Right renal cortex interstitium (tissue), 3 donors: ENCODE data around the gene PRKD1. TPM values are rescaled to one million over a fixed set of nuclear protein-coding genes. Genes with fewer than 3 reads are reported as not detected.
"Not testable (repeated sequence)": the region's sequence is repeated elsewhere in the genome, so short reads cannot be mapped to it uniquely, and the experiment has no call there.

Experiments used
- DNase-seq, 3 donors: peaks; one replicate each; pipeline ENCODE4 v3.0.0-alpha.2; 2013; ENCODE audit warnings: low read depth in 3 of 3, low spot score in 2 of 3
- polyA plus RNA-seq, 3 donors: library from polyadenylated mRNA; unstranded; fragments of 120-200 nt; gene quantifications; one replicate each; pipeline ENCODE4 v1.2.1, GENCODE V29; 2013; ENCODE audit not compliant: insufficient read length in 3 of 3

The PRKD1 gene
- polyA plus RNA-seq, 3 donors: 30.4 to 32.5 (median 31.3) TPM

DNA sequence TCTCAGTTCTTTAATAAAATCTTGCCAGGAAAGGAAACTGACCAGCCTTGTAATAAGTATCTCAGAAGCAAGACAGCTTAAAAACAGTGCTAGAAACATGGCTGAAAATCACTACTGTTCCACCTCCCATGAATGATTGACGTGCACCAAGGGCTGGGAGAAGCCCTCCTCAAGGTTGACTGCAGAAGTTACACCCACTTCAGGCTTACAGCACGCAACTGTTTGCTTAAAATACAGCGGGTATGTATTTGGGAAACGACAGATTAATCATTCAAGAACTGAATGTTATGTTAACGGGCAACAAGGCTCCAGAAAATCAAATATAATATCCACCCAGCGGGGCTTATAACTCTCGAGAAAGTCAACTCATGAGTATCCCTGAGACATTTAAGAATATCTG lies 22.1 kb downstream of the PRKD1 start:
- DNase-seq: no peak

DNA sequence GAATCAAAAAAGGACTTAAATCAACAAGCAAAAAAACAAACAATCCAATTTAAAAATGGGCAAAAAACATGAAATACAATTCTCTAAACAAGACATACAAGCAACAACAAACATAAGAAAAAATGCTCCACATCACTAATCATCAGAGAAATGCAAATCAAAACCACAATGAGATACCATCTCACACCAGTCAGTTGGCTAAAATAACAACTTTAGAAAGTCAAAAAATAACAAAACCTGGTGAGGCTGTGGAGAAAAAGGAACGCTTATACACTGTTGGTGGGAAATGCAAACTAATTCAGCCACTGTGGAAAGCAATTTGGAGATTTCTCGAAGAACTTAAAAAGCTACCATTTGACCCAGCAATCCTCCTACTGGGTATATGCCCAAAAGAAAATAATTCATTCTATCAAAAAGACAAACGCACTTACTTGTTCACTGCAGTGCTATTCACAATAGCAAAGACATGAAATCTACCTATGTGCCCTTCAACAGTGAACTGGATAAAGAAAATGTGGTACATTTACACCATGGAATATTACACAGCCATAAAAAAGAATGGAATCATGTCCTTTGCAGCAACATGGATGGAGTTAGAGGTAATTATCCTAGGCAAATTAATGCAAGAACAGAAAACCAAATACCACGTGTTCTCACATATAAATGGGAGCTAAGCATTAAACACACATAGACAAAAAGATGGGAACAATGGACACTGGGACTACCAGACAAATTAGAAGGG lies 26.9 kb downstream of the PRKD1 start:
- DNase-seq: no peak

DNA sequence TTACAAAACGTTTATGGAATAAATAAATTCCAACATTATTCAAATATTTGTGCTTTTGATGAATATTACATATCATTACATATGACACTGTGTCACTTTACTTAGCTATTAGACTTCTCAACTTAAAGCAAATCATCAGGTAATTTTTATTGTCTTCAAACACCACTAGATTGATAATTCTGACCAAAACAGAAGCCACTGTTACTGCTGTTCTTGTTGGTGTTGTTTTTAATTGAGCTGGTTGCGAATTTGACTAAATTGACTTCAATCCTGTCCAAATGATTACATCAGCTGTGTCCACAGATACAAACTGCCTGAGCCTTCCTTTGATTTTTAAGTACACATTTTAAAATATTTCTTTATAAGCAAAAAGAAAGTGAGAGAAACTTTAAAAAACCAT lies 29.2 kb downstream of the PRKD1 start:
- no peak for DNase-seq

DNA sequence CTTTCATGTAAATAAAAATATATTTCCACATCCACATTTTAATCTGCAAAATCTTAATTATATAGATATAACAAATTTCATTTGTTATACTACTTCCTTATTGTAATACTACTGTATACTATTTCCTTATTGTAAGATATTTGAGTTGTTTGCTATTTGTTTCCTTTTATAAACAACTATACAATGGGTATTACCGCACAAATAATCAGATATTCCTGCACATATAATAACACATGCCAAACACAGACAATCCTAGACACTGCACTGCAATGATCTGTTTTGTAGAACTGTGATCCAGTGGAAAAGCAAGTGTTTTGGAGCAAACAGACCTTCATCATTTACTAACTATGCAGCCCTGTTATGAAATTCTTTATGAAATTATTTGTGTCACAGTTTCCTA lies 30.5 kb downstream of the PRKD1 start:
- DNase-seq: no peak

DNA sequence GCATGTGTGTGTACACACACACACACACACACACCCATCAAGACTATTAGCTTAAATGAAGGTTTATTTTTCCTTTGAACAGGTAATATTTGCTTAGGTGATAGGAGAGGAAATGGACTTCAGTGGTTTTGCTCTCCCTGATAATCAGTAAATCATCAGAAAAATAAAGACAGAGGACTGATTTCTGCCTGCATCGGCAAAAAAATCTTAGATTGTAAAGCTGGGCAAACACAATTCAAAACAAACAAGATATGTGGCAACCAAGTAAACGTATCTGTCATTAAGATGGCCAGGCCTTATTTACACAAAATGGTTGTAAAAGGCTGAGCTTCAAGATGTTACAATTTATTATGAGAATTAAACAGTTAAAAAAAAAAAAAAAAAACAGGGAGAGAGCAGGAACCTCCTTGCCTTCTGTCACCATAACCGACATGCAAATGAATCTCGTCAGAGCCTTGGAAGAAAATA lies 31.3 kb downstream of the PRKD1 start:
- DNase-seq: no peak

DNA sequence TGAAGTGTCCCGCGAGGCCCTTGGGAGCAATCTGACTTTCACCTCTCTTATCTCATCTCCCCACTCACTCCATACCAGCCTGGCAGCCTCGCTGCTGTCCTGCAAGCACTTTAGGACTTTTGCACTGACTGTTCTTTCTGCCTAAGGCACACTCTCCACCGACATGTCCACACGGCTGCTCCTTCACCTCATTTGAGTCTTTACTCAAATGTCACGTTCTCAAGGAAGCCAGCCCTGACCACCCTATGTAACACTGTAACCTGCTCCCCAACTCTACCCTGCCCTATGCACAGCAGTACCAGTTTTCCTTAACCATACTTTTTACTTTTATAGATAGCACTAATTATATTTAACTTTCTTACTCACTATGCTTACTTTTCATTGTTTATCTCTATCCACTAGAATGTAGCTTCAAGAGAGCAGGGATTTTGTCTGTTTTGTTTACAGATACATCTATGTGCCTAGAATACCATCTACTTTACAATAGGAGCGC lies 32.0 kb downstream of the PRKD1 start:
- no peak for DNase-seq

DNA sequence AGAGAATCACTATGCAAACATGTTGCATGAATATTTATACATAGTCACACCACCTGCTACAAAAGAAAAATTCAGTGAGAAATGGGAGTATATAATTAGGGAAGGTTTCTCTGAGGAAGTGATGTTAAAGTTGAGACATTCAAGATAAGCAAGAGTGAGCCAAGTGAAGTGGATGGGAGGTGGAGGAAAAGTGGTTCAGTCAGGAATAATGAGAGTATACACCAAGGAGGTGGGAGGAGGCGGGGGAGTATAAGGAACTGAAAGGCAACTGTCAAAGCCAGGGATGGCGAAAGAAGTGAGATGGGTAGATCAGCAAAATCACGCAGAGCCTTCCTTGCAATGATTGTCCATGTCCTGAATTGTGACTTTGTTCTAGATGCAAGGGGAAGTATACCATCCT lies 33.7 kb downstream of the PRKD1 start:
- DNase-seq: no peak

DNA sequence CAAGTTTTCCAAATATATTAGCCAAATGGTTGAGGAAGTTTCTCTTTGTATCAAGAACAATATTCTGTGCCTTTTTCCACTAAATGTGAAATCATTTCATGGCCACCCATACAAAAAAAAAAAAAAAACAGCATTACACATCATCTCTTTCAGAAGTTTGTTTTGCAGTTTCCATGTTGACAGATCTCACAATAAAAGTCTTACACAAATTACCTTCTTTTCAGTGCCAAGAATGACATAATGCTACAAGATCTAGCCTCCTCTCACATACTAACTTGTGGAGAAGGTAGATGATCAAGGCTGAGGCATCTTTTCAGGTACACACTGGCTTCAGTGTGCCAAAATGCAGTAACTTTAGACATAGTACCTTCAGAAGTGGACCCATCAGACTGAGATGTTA lies 35.3 kb downstream of the PRKD1 start:
- DNase-seq: no peak

DNA sequence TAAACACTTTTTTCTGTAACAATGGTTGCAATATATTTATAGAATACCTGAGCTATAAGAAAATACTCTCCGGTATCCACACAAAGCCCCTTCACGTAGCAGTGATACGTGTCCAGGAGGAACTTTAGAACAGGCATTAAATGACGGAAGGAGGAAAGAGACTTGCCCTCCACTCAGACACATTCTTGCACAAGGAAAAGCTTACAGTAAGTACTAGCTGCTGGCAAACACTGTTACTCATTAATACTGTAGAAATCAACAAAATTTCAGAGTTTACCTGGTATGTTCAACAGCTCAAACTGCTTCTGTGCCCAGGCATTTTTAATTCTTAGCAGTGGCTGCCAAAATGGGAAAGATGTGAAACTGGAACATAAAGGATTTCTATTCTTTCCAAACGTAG lies 41.7 kb downstream of the PRKD1 start:
- DNase-seq: no peak

DNA sequence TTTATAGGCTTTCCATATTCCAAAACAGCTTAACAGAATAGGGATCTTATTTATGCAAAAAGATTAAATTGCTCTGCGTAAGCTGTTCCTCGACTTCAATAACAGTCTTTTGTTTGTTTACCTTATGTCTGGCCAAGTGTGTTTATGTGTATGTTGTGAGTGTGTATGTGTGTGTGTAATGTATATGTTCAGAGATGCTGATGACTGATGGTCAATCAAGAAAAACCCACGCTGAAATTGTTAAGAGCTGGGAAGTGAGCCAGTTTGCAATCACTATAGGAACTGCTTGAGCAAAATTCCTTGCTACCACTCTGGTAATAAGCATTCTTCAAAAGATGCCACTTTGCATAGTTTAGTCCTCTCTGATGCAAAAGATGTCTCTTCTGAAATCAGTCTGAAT lies 59.6 kb downstream of the PRKD1 start:
- DNase-seq: no peak

DNA sequence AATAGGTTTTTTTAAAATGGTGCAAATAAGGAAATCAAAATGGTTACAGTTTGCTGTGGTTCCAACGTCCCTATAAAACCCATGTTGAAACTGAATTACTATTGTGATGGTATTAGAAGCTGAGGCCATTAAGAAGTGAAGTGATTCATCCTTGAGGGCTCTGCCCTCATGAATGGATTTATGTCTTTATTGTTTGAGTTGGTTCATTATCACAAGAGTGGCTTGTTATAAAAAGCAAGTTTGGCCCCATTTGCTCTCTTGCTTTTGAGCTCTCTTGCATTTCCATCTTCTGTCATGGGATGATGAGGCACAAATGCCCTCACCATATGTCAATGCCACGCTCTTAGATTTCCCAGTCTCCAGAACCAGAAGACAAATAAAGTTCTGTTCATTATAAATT lies 62.3 kb downstream of the PRKD1 start:
- no peak for DNase-seq

DNA sequence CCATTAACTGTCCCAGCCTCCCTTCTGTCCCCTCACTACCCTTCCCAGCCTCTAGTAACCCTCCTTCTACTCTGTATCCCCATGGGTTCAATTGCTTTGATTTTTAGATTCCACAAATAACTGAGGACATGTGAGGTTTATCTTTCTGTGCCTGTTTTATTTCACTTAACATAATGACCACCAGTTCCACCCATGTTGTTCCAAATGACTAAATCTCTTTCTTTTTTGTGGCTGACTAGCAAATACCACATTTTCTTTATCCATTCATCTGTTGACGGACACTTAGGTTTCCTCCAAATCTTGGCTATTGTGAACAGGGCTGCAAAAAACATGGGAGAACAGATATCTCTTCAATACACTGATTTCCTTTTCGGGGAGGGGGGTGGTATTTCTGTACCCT lies 65.7 kb downstream of the PRKD1 start:
- DNase-seq: no peak

DNA sequence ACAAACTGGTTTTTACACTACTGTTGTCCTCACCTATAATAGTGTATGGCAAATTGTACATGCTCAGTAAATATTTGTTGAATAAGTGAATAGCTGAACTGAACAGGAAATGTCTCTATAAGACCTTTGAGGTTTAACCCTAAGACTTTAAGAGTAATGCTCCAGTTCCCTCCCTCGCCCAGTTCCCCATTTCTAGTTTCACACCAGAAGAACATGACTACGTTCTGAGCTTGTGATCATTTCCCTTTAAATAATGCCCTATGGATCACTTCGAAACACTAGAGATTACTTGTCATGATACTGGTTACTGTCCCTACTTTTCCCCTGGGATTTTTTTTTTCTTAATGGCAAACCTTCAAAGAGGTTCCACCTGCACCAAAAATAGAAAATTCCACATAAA lies 69.3 kb downstream of the PRKD1 start:
- DNase-seq: no peak

DNA sequence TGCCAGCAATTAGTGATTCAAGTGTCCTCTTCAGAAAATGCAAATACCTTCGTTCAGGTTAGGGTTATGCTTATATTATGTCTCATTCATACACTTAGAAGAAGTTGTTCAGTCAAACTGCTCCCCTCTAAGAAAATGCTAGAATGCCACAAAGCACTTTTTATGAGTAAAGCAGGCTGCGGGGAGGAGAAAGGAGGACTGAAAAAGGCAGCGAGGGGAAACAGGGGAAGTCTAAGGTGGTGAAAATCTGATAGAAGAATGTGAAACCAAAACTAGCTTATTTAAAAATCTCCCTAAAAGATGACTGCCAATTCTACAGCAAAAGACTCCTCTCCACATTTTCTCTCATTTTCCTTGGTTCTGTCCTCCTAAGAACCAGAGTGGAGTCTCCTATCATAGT lies 70.1 kb downstream of the PRKD1 start:
- no peak for DNase-seq

DNA sequence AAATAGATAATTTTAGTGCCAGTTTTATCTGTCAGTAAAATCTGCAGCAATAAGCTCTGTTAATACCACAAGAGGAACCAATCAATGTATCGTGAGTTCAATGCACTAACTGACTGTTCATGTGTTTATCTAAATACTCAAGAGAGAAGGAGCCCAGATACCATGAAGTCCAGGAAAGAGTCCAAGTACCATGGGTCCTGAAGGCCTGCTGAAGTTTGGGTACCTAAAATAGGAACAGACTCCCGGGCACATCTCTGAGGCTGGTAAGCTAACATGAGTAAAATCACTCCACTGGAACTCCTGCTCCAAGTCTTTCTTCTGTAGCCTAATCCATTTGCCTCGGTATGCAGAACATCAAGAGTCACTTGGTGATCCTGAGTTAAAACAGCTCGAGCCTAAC lies 71.1 kb downstream of the PRKD1 start:
- DNase-seq: no peak

DNA sequence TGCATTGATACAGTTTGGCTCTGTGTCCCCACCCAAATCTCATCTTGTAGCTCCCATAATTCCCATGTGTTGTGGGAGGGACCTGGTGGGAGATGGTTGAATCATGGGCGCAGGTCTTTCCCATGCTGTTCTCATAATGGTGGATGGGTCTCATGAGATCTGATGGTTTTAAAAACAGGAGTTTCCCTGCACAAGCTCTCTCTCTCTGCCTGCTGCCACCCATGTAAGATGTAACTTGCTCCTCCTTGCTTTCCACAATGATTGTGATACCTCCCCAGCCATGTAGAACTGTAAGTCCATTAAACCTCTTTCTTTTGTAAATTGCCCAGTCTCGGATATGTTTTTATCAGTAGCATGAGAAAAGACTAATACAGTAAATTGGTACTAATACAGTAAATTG lies 74.0 kb downstream of the PRKD1 start:
- DNase-seq: not testable (repeated sequence)

DNA sequence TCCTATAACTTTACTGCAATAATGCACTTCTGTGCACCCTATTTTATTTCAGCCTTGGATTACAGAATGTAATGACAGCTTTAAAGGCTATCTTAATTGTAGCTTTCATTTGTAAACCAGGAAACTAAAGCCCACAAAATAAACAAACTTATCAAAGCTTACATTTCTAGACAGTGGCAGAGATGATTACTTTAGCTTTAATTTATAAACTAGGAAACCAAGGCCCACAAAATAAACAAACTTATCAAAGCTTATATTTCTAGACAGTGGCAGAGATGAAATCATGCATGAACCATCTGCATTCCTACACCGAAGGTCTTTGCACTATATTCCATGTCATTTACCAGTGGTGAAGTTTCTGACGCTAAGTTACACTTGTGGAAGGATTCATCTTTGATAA lies 74.4 kb downstream of the PRKD1 start:
- no peak for DNase-seq

DNA sequence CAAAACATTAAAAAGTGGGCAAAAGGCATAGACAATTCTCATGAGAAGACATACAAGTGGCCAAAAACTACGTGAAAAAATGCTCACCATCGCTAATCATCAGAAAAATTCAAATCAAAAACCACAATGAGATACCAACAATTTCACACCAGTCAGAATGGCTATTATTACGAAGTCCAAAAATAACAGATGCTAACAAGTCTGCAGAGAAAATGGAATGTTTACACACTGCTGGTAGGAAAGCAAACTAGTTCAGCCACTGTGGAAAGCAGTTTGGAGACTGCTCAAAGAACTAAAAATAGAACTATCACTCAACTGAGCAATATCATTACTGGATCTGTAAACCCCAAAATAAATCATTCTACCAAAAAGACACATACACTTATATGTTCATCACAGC lies 76.2 kb downstream of the PRKD1 start:
- no peak for DNase-seq

DNA sequence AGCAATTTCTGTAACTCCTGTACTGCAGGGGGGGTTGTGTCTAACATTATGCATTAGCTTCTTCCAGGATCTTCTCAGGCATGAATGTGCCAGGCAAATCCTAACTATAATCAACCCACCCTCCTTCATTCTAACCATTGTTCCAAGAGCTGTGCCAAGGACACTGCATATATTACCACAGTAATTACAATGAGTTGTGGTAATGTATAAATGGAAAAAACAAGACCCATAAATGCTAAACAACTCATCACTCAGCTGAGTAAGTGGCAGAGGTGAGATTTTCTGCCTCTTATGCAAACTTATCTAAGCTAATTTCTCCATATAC lies 80.6 kb downstream of the PRKD1 start:
- DNase-seq: no peak

DNA sequence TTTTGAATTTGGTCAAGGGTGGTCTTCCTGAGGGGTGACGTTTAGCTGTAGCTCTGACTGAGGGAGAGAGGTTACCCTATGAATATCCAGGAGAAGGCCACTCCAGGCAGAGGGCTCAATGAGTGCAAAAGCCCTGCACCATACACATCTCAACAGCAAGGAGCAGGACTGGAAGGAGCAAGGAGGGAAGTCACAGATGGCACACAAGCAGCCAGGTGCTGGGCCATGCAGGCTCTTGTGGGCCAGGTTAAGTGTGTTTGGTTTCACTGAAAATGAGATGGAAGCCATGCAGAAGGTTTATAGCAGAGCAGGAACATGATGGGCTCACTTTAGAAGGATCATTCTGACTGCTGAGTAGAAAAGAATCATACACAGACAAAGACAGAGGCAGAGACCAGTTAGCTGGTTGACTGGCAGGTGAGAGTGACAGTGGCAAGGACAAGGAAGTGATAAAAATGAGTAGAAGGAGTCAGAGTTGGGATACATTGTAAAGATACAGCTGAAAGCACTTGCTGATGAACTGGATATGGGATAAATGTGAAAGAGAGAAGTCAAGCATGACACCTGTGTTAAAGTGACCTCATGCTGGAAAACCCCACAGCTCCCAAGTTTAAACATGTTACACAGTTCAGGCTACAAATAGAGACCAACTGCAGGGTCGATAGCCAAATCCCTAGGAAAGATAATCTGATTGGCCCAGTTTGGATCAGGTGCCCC lies 81.2 kb downstream of the PRKD1 start:
- peak in 1 of 3 donors; percentile 12 for DNase-seq

DNA sequence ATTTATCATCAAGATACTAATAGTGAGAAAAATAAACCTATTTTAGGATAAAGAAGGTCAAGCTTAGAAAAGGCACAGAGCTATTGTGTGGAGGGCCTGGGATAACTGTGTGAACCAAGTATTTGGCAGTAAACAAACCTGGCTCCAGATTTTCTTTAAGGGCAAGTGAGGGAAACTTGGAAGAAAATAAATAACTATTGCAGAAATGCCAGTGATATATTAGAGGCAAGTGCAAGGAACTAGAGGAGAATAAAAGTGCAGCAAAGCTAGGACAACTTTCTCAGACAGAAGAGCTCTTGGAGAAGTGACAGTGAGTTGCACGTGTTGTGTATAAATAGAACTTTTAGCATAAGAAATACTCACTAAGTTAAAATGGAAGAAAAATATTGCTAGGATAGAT lies 83.7 kb downstream of the PRKD1 start:
- DNase-seq: no peak

DNA sequence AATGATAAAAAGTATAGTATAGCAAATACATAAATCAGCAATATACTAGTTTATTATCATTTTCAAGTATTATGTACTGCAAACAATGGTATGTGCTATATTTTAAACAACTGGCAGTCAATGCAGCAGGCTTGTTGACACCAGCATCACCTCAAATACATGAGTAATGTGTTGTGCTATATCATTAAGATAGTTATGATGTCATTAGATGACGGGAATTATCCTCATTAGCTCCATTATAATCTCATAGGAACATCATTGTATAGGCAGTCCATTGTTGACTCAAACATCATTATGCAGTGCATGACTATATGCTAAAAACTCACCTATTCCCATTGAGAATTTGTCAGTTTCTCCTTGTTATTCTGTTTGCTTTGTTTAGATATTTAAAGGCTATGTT lies 85.4 kb downstream of the PRKD1 start:
- DNase-seq: no peak
